Stromal cell of bone marrow (primary cell): ENCODE measurements around the gene TXK.
"Not testable (repeated sequence)": the region's sequence is repeated elsewhere in the genome, so short reads cannot be mapped to it uniquely, and the experiment has no call there.

Experiments
- DNase-seq: peaks from one replicate; pipeline ENCODE4 v3.0.0-alpha.2; 2012; ENCODE audit warnings: low read depth

Gene TXK

DNA sequence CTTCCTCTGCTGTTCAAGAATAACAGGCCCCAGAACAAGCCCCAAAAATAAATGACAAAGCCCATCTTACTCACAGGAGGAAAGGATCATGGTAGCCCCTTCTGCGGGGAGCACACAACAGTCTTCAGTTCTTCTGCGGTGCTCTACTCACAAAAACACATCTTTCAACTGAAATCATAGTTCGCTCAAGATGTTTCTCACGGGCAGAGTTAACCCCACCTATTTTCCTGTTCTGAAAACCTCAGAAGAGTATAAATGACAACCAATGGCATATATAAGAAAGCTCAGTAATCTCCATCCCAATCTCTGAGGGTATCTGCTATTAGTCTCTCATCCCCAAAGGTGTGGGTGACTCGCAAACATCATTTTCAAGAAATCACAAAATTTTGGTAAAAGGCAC, at the start of gene TXK:
TSS of gene TXK (minus strand) at position 170 of the 400 bp plus-strand sequence. CDS start at position 90, 80 bp downstream.
- DNase-seq: no peak

DNA sequence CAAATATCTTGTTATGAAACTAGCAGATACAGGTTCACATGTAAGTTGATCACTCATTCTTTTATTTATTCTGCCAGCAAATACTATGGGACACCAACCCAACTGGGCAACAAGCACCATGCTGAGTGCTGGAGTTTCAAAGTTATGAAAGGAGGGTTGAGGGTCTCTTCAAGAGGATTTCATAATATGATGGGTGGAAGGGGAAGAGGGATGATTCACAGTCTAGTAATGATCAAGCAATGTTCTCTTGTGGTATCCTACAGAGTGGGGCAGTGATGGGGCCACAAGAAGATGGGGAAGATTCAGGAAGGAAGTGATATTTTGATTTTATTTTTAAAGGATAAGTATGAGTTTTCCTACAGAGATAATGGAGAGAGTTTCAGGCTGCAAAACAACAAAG, 46.2 kb upstream of the TXK start:
- DNase-seq: no peak

DNA sequence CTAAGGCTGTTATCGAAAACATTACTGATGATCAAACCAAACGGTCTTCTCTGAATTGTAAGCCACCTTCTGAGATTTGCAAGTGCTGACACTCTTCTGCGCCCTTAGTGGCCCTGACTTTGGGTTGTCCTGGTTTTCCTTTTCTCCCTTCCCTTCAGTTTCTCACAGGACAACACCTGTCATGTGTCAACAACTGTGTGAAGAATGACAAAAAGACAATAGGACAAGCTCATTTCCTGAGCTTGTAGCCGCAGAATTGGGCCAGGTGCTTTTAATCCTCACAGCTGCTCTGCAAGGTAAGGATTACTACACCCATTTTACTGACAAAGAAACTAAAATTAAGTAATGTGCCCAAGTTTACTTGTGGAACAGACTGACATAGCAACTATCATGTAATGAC, 44.9 kb upstream of the TXK start:
- DNase-seq: no peak

DNA sequence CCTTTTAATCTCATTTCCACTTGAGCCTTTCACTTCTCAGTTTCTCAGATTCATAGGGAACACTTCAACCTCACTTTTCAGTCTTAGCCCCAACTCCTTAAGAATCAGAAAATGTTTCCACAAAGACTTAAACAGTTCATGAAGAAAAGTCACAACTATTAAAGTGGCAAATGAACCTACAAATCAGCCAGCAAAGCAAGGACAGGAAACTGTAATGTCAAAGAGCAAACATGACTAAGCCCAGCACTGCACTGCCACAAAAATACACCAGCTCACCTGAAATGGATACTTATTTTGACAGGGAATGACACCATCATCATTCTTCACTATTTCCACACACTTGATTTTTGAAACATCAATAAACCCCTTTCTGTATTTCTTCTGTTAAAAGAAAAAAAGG, 41.8 kb upstream of the TXK start:
- DNase-seq: no peak

DNA sequence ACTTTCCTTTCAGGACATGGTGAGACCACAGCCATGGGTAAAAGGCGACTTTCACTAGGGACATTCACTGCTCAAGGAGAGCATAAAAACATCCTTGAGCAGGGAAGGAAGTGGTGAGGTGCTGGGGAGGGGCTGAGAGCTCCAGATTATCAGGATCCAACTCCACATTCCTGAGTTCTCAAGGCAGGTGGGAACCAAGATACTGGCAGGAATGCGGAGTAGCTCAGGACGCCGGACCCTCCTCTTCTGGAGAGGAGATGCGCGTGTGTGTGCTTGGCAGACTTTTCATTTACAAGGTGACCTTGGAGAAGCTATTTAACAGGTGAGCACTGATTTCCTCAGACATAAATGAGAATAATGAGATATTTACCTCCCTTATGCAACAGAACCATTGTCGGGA, 41.3 kb upstream of the TXK start:
- no peak for DNase-seq

DNA sequence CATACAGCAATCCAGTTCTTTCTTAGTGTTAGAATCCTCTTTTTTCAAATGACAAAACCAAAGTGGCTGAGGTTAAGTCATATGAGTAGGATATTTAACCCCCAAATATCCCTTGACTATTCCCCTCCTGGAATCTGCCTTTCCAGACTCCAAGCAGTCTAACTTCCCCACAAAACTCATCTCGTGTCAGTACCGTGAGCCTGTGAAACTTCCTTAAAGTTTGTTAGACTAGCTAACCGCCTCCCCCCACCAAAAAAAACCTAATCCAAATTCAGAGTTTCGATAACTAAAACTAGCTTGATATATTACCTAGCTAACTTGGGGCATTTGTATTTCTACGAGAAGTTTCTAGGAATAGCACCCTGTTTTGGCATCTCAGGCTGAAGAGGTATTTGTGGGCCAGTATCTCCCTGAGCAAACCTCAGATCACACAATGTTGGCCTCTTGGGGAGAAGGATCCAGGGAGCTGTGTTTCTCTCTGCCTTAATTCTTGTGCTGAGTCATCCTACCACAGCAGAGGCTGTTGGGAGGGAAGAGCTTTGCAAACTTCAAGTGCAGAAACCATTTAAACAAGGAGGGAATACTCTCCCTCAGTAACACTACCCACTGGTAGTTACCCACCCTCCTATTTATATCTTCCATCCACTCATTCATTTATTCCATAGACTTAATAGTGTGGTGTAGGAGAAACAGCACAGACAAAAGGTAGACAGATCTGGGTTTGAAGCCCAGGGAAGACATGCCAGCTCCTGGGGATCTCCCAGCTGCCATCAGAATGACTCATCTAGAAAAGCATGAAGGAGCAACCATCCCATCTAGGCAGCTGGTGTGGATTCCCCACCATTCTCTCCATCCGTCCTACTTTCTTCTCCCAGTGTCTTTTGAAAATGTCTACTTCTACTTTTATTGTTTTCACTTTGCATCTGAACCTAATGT, 39.3 kb upstream of the TXK start:
- DNase-seq: peak; percentile 54

DNA sequence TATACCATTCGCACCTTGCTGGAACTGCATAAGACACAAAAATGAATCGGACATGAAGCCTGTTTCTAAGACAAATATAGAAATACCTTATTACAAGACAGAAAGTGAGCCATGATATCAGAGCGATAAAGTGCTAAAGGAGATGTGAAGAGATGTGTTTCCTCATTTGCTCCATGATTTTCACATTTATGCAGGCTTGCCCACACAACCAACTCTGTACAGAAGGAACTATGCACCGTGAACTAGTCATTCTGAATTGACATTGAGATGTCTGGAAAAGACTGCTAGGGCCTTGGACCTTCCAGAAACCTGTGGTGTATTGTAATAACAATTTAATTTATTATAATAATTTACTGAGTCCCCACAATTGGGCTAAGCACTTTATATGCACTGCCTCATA, 38.6 kb upstream of the TXK start:
- no peak for DNase-seq

DNA sequence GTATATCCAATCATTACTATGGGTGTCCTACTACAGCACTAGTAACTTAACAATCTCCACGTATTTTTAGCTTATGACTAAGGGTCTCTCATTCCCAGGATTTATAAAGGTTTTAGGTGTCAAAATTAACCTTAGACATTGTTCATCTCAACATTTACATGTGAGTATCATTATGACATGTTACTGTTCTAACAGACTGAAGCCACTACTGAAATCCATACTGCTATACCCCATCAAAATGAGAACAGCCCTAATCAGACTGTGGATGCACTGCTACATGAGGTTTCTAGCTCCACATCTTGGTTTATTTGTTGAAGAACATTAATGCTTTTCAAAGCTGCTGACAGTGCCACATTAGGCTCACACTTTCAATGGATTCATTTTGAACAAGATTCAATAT, 35.6 kb upstream of the TXK start:
- no peak for DNase-seq

DNA sequence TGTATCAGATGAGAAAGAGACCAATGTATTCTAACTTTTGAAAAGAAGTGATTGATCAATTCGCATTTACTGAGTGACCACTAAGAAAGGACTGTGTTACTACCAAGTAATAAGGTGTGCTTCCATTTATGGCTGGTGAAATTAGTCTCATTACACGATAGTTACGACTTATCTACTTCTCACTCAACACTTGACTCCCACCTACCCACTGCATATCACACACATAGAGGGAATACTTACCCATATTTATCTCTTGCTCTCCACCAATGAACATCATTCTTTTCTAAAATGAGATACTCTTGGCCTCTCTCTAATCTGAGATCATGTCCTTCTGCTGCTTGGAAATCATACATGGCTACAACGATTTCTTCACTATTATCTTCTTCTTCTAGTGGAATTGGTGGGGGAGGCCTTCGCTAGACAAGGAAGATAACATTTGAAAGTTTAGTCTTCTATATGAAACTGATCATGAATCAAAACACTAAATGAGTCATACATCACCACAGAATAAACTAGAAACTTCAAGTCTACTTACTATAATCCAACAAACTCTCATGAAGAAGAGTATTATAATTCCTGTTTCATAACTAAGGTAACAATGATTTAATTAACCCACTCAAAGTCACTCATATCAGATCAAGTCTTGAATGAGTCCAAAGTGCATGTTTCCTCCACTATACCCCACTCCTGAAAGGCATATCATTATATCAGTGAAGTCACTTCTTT, 33.7 kb upstream of the TXK start:
- DNase-seq: no peak

DNA sequence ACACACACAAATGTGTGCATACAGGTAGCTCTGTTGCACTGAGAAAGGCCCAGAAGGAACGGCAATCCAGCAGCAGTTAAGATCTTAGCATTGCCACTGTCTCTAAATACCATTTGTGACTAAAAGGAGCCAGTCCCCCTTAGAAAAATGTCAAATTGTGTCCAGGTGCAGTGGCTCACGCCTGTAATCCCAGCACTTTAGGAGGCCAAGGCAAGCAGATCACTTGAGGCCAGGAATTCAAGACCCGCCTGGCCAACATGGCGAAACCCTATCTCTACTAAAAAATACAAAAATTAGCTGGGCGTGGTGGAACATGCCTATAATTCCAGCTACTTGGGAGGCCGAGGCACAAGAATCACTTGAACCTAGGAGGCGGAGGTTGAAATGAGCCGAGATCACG, 30.5 kb upstream of the TXK start:
- not testable (repeated sequence) for DNase-seq

DNA sequence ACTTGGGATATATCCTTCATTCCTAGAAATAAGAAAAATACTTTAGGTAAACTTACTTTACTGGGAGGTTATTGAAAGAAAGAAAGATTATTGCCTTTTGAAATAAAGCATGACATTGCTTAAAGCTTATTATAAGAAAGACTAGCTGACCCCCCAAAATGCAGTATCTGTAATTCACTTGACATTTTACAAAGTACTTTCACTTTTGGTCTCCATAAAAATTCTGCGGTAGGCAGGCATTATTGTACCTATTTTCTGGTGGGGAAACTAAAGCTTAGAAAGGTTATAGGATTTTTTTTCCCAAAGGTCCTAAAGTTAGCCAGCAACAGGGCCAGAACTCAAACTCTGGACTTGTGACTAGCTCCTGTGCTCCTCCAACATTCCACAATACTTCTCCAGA, 29.7 kb upstream of the TXK start:
- DNase-seq: no peak

DNA sequence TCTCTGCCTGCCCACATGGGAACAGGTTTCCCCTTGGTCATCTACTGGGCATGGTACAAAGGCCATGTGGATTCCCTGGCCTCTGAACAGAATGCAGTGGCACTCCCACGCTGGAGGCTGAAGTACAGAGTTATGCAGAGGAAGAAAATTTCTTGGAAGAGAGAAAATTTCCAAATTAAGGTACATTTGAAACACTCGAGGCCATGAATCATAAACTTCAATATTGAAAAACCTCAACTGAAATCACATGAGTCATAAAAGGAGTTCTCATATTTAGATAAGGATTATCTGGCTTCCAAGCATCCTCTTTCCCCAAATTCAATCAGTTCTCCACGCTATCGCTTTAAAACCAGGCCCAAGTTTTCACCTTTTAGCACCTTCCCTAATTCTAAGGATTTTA, 28.1 kb upstream of the TXK start:
- peak; percentile 19 for DNase-seq

DNA sequence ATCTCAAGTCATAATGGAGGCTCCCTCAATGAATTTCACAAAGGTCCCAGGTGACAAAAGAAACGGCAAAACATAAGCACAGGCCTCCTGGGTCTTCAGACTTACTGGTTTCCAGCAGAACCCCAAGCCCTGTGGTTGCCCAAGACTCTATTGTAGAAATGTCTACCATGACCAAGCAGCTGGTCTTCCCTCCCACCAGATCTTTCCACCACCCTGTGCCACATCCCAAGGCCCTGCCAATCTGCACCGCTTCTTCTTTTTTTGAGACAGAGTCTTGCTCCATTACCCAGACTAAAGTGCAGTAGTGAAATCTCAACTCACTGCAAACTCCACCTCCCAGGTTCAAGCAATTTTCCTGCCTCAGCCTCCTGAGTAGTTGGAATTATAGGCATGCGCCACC, 23.2 kb upstream of the TXK start:
- no peak for DNase-seq

DNA sequence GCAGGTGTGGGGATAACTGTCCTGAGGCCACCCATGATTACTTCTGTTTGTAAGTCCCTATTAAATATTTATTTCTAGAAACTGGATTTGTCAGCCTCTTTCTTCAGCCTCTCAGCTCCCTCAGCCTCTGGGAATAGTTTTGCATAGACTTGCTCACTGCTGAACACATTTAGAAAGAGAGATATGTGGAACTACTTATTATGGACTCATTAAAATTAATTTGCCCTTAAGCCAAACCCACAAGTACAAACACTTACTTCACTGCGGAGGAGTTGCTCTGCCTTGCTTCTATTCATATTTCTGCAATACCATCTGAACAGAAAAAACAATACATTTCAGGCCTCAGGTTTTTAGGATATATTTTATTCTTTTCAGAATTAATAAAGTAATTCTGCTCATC, 22.4 kb upstream of the TXK start:
- no peak for DNase-seq

DNA sequence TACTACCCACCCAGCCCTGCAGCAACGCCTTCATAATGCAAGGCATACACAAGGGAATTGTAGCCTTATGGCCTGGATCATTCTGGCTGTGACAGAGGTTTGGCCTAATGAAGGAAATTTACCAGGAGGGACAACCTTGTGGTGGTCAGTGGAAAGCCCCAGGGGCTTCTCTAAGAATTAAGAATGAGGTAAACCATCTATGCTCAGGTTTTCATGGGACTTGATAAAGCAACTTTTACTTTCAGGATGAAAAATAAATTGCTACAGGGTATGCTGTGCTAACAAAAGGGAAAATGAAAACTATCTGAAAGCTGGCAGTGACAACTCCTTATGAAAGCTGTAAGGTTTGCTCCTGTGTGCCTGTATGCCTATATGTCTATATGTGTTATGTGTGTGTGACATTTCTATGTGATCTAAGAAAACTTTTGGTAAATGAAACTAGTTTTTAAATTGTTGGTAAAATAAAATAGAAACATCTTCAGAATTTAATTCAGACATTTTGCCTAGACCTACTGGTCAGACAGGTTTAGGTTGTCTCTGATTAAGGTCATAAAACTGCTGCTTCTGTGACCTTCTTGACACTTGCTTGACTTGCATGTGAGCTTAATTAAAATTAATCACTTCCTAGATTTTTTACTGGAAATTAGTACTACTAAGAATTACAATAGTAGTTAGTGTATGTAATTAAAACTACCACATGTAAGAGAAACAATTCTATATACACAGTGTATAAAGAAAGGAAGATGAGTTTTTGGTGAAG, 19.9 kb upstream of the TXK start:
- no peak for DNase-seq

DNA sequence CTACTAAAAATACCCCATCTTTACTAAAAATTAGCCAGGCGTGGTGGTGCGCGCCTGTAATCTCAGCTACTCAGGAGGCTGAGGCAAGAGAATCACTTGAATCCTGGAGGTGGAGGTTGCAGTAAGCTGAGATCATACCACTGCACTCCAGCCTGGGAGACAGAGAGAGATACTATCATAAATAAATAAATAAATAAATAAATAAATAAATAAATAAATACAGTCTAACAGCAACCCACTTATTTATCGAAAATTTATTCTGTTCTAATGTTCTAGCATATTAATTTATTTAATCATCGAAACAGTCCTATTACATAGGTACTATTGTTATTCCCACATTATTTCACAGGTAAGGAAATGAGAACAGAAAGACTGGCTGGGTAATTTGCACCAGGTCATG, 18.2 kb upstream of the TXK start:
- no peak for DNase-seq

DNA sequence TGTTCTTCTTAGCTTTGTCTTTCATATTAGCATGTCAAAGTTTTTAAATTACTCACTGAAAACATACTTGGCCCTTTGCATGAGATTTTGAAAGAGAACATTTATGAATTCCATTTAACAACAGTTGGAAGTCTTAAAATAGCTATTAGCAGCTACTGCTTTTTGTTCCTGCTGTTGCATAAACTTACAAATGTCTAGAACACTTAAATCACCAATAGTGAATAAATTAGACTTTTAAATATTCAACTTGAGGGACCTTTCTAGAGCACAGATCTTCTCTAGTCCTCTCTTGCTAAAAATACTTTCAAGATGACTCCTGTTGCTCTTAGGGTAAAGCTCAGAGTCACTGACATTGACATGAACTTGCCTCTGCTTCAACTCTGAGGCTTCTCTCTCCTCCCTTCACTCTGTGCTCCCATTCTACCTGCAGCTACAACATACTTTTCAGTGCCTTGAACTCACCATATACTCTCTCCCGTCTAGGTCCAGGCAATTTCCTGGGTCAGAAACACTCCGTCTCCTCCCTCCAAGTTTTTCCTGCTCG, 15.8 kb upstream of the TXK start:
- DNase-seq: no peak

DNA sequence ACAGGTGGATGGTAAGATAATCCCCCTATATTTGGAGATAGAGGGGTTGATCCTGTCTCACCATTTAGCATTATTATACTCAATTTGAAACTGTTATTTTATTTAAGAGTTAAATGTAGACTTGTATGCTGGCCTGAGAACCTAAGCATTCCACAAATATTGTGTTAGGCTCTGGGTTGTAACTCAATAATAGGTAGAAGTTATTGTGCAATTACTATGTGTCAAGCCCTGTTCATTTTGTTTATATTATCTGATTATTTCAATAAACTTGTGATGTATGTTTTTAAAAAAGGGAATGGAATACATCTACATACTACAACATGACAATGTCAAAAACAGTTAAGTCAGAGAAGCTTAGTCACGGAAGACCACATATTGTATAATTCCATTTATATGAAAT, 13.6 kb upstream of the TXK start:
- no peak for DNase-seq

DNA sequence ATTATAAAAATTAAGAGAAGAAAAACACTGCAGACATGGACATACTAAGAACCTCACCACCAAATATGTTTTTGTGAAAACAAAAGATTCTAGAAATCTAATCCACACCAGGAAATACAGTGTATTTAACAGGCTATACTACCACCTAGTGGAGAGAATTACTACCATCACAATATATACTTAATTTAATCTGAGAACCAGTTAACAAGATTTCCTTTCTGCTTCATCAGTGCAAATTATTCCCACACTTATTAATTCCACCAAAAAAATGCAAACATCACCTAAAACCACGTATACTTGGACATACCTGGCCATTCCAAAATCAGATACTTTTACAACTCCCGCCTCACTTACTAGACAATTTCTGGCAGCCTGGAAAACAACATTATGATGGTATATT, 7.0 kb upstream of the TXK start:
- DNase-seq: peak; percentile 23

DNA sequence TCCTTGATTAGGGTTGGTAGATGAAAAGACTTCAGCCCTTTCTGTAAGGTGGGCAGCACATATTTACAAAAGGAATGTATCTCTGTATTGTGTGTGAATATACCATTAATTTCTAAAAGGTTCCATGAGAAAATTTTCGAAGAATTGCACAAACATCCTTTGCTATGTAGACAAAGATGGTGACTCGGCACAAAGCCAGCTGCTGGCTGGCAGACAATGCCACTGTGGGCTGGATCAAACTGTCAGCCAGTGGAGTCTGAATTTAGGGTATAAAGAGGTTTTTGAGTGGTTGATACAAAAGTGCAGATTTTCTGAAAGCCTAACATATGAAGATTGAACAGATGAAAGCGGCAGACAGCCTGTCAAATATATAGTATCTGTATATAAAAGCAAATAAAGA, 5.6 kb upstream of the TXK start:
- DNase-seq: no peak

DNA sequence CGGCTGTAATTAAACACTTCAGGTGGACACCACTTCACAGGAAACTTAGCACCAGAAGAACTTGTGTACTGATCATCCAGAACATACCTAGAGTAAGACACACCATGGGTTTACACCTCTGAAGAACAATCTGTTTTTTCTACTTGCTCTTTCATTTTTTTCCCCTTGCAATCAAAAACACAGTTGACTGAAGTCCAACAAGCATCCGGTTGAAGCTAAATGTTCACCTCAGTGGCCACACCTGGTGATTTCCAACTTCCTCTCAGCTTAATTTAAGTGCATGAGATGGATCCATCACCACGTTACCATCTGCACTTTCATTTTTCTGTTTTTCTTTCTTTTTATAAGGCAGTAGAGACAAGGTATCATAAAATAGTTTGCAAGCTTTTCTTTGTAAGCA, 4.9 kb upstream of the TXK start:
- no peak for DNase-seq

DNA sequence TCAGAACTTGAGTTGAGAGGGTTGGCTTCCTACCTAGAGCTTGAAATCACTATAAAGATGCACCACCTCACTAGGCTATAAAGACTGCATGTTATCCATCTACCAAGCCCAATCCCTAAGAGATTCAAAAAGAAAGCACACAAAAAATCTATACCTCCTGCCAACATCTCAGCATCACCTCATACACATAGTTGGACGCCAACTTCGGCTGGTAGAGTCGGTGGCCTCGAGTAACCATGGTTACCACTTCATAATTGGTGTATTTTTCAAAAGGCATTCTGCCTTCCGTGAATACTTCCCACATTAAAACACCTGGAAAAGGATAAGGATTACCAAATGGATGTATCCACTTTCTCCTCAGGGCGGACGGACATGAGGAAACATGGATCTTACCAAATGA, 4.5 kb upstream of the TXK start:
- no peak for DNase-seq

DNA sequence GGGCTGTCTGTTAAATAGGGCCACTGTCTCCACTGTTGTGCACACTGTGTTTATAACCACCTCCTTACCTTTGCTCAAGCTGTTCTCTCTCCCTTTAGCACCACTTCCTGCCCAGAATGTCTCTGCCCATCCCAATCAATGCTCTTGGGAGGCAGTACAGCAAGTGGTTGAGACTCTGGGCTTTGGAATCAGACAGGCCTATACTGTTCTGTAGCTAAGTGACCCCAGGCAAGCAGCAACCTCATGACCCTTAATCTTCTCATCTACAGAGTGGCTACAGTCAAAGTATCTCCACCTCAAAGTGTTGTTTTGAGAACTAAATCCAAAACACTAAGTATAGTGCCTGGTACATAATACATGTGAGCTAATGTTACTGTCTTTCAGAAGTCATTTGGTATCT, 3.8 kb upstream of the TXK start:
- DNase-seq: no peak
